ENCODE data around the gene YOD1. TPM values are rescaled to one million over a fixed set of nuclear protein-coding genes. Genes with fewer than 3 reads are reported as not detected.
A peak's percentile ranks its signal among the peaks of the same experiment; 100 is the strongest.

The YOD1 gene
- total RNA-seq, 1 donor from 2014 or later: 4.2 TPM

DNA sequence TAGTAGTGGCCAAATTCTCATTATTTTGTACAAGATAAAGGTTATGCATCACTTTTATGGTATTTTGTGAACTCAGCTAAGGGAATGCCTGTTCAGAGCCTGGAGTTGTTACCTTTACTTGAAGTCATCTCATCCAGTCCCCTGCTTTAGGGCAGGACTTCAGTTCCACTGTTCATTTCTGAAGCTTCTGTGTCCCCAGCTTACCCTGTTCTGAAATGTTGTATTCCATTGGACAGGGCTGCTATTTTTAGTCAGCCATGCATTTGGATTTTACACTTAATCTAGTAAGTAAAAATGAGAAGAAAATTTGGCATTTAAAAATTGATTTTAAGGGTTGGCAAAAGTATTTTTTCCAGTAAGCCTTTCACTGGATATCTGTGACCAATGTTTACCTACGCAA lies 26.0 kb upstream of the YOD1 start:
- no peak for DNase-seq
- Histone ChIP-seq H3K9me3 (replicated peaks) (no peaks in the 10 kb centered on the region), H3K27ac (replicated peaks) (peak overlapping the region; percentile 55), H3K36me3 (peaks cover 55% of the 10 kb centered on the region), H3K4me1 (peaks cover 69% of the 10 kb centered on the region), H3K4me3 (peak overlapping the region; percentile 5), H3K27me3 (ENCODE audit: low read depth) (no peaks in the 10 kb centered on the region)
- intact Hi-C loops (cut with micrococcal nuclease): no loop called here
- TF ChIP-seq, protein P1, sequence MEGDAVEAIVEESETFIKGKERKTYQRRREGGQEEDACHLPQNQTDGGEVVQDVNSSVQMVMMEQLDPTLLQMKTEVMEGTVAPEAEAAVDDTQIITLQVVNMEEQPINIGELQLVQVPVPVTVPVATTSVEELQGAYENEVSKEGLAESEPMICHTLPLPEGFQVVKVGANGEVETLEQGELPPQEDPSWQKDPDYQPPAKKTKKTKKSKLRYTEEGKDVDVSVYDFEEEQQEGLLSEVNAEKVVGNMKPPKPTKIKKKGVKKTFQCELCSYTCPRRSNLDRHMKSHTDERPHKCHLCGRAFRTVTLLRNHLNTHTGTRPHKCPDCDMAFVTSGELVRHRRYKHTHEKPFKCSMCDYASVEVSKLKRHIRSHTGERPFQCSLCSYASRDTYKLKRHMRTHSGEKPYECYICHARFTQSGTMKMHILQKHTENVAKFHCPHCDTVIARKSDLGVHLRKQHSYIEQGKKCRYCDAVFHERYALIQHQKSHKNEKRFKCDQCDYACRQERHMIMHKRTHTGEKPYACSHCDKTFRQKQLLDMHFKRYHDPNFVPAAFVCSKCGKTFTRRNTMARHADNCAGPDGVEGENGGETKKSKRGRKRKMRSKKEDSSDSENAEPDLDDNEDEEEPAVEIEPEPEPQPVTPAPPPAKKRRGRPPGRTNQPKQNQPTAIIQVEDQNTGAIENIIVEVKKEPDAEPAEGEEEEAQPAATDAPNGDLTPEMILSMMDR (IDR thresholded peaks at IDR 0.05; ENCODE audit: borderline replicate concordance): no peak

DNA sequence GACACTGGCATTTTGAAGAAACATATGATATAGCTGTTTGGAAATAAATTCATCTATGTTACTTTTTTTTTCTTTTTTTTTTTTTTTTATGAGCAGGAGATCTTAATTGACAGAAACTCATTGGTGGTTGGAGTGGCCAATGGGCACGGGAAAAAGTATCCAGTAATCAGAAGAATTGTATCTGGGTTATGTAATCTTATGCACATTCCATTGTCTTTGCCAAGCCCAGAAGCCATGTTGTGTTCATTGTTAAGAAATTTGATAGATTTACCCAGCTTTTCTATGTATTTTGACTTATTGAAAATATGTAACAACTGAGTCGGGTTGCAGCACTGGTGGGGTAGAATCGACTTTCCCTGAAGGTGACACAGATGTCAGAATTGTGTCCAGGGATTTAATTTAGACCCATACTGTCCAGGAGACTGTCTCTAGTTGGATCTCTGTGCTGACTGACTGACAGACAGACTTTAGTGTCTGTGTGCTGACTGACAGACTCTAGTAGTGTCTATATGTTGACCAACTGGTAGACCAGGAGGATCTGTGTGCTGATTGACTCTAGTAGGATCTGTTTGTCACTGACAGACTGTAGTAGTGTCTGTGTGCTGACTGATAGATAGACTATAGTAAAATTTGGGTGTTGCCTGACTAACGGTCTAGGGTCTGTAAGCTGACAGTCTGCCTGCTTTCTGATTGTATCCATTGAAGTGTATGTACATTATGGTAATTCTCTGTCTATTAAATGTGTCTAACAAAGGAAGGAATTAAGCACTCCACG lies 25.4 kb upstream of the YOD1 start:
- no peaks in the 10 kb centered on the region for H3K27me3 ChIP-seq (ENCODE audit: low read depth)
- H3K9me3 ChIP-seq (replicated peaks): no peaks in the 10 kb centered on the region
- H3K4me1 ChIP-seq: peaks cover 75% of the 10 kb centered on the region
- TF ChIP-seq, protein P1 (IDR thresholded peaks at IDR 0.05; ENCODE audit: borderline replicate concordance): no peak
- peak overlapping the region; percentile 5 for H3K4me3 ChIP-seq
- H3K36me3 ChIP-seq: peaks cover 61% of the 10 kb centered on the region
- intact Hi-C loops (cut with micrococcal nuclease): no loop called here
- H3K27ac ChIP-seq (replicated peaks): peak overlapping the region; percentile 55
- no peak for DNase-seq

DNA sequence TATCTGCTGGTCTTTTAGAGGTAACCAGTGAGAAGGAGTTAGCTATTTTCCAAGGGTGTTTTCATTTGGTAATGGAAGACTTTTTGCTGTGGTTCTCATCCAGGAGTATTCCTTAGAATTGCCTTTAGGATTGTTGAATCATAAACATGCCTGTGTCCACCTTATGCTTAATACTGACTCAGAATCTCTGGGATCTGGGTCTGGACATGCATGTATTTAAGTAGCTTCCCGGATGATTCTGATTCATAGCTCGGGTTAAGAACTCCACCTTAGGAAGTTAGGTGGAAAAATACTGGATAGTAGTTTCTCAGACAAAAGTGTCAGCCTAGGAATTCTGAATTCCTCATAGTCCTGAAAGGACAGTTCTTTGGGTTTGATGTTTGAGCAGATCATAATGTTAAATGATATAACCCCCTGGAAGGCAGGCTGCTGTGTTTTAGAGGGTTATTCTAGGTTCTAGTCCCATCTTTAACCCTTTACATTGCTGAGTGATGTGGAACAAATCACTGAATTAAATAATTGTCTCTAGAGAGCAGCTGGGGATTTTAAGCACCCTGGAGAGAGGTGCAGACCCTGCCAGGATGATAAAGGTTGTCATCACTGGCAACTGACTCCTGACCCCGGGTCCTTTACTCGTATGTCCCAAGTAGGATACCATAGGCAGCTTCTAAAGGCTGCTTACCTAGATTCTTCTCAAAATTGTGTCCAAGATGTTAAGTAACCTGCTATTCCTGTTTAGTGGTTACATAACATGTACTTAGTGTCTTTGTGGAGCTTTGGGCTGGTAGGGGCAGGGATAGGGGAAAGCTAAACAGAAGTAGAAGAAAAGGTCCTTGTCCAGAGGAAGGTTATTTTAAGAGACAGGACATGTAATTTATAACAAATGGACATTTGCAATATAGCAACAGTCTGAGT lies 23.2 kb upstream of the YOD1 start:
- Histone ChIP-seq H3K36me3 (peaks cover 70% of the 10 kb centered on the region), H3K4me1 (peaks cover 97% of the 10 kb centered on the region), H3K27me3 (ENCODE audit: low read depth) (no peaks in the 10 kb centered on the region), H3K27ac (replicated peaks) (peak overlapping the region; percentile 82), H3K9me3 (replicated peaks) (no peaks in the 10 kb centered on the region), H3K4me3 (peak overlapping the region; percentile 1)
- intact Hi-C loops (cut with micrococcal nuclease): no loop called here
- TF ChIP-seq, protein P1 (IDR thresholded peaks at IDR 0.05; ENCODE audit: borderline replicate concordance): no peak
- no peak for DNase-seq

DNA sequence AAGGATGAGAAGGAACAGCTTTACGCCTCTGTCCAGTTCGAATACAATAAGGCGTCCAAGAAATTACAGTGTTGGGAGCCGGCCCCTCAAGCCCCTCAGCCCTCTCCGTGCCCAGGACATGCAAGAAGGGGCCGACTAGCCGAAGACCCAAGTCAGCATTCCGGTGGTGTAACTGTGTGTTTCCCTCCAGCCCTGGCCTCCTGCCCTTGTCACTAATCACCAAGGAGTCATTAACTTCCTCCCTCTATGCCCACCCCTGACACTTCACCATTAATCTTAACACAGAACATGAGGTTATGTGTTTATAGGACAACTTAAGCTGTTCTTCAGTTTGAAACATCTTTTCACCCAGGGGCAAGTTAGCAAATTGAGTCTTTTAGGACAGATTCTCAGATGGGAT lies 21.2 kb upstream of the YOD1 start:
- TF ChIP-seq, protein P1 (IDR thresholded peaks at IDR 0.05; ENCODE audit: borderline replicate concordance): no peak
- Histone ChIP-seq H3K9me3 (replicated peaks) (no peaks in the 10 kb centered on the region), H3K4me3 (no peak overlapping the region), H3K27me3 (ENCODE audit: low read depth) (no peaks in the 10 kb centered on the region), H3K36me3 (peaks cover 77% of the 10 kb centered on the region), H3K27ac (replicated peaks) (peak overlapping the region; percentile 82), H3K4me1 (peaks cover 96% of the 10 kb centered on the region)
- DNase-seq: no peak
- intact Hi-C loops (cut with micrococcal nuclease): no loop called here

DNA sequence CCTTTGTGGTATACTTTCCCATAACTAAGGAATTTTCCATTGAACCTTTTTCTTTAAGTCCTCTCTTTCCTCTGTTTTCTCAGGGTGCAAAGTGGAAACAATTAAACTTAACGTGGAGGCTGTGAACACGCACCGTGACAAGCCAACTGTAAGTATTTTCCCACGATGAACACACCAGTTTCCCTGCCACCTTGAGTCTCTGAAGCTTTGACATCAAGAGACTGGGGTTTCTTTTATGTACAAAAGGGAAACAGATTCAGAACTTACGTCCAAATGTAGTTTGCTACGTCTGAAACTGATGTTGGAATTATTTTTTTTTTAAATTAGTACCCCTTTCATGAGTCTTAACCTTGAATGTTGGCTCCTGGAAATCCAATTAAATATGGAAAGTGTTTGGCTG lies 20.4 kb upstream of the YOD1 start:
- DNase-seq: no peak
- no peaks in the 10 kb centered on the region for H3K9me3 ChIP-seq (replicated peaks)
- H3K4me1 ChIP-seq: peaks cover 91% of the 10 kb centered on the region
- no peak overlapping the region for H3K4me3 ChIP-seq
- no peaks in the 10 kb centered on the region for H3K27me3 ChIP-seq (ENCODE audit: low read depth)
- H3K36me3 ChIP-seq: peaks cover 85% of the 10 kb centered on the region
- TF ChIP-seq, protein P1 (IDR thresholded peaks at IDR 0.05; ENCODE audit: borderline replicate concordance): no peak
- H3K27ac ChIP-seq (replicated peaks): peak overlapping the region; percentile 82
- intact Hi-C loops (cut with micrococcal nuclease): no loop called here
